Frontal cortex (tissue), 4 donors: ENCODE results near the gene AUH. TPM values are rescaled to one million over a fixed set of nuclear protein-coding genes. Genes with fewer than 3 reads are reported as not detected.

ENCODE experiments used
- DNase-seq, 2 donors: peaks; one replicate each; pipeline ENCODE4 v3.0.0; 2012; ENCODE audit warnings: low spot score in 2 of 2
- FAIRE-seq: peaks from 2 replicates; lab custom pipeline; 2012; peaks lifted over from hg19 to GRCh38; lab: Jason Lieb, UNC
- total RNA-seq: library from RNA; depleted of rRNA; stranded (reverse); fragments of >200 nt; gene quantifications from one replicate; pipeline ENCODE4 v1.2.3, GENCODE V29; 2014
- donor health status: control.
- donor health status: control.
- donor health status: control.

AUH gene
- total RNA-seq, 1 donor from 2014 or later = 20.0 TPM

DNA sequence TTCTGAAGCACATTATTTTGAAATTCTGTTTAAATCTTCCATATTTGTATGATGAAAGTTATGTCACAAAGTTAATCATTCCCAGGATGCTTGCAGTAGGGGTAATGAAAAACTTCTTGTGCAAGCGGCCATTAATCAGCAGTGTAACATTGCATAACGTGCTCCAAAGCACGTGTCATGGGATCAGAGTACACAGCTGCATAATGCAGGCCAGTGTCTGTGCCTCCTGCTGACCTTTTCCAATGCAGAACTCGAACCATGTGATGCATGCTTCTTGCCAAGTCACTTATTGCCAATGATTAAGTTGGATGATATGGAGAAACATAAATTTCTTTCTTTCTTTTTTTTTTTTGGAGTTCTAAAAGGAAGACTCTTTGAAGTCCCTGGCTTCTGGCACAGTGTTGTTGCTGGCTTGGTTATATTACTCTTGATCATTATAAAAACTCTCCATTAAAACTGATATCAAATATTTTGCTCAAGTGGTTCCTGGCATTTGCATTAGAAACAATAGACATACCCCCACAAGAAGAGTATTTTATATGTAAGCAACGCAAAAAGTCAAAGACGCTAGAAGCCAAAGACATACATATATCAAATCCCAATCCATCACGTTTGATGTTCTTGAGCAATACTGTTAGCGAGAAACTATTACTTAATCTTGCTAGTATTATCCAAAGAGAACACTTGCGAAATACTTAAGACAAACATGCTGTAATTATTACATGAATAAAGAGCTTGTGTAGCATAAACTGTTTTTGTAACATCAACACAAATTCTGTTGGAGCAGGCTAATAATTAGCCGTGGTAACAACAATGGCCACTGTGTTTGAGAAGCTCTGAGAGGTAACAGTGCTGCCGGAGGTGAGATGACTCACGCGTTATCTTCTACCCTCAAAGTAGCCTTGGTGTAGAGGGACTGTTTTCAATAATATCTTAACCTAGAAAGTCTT lies 164.2 kb downstream of the AUH start:
- FAIRE-seq (no peak), DNase-seq (no peak)

DNA sequence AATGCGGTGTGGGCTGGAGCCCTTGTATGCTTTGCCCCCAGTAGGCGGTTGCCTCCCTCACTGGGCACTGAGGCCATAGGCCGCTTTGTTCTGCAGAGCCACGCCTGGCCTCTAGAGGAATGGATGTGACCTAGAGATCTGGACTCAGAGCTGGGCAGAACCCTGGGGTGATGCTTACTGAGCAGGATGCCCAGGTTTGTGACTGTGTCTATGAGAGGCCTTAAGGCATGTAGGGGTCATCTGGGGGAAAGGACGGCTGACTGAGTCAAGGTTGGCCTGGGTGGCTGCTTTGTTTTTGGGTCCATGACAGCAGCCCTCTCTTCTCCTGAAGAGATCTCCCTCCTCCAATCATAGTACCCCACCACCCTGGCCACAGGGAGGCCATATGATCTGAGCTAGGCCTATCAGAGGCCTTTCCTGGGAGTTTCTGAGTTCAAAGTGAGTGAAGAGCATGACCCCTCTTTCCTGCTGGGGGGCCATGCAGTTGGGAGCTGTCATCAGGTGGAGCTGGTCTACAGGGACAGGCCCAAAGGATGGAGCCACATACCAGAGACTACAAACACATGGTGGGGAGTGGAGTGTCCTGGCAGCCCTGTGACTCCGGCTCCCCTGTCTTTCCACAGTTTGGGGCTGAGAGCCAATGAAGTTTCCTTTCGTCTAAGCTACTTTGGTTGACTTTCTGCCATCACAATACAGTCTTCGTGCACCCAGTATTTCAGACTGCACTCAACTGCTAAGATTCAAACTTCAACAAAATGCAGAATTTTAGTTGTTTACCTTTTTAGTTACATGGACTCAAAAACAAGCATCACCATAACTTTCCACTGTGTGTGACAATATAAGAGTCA lies 165.4 kb downstream of the AUH start:
- DNase-seq (no peak), FAIRE-seq (no peak)

DNA sequence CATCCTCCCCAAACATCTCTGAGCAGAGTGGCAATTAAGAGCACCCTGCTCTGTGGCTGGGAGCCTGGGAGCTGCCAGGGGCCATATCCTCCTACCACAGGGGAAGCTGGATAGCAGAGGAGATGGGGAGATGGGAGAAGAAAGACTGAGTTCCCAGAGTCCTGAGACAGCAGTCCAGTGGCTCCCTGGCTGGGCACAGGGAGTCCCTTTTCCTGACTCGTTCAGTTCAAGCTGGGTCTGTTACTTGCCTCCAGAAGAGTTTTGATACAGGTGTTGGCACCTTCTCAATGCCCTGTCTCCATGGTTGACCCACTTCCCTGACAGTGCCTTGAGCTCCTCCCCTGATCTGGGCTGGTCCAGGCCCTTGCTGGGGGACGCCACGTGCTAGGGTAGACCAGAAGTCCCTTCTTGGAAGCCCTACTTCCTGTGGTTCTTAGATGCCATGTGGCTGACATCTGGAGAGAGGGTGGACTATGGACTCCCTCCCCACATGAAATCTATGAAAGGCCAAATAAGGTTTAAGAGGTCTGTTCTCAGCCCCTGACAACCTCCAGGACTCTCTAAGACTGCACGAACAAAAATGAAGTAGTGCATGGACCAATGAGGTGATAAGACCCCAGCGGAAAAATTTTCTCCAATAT lies 166.2 kb downstream of the AUH start:
- DNase-seq (no peak), FAIRE-seq (no peak)

DNA sequence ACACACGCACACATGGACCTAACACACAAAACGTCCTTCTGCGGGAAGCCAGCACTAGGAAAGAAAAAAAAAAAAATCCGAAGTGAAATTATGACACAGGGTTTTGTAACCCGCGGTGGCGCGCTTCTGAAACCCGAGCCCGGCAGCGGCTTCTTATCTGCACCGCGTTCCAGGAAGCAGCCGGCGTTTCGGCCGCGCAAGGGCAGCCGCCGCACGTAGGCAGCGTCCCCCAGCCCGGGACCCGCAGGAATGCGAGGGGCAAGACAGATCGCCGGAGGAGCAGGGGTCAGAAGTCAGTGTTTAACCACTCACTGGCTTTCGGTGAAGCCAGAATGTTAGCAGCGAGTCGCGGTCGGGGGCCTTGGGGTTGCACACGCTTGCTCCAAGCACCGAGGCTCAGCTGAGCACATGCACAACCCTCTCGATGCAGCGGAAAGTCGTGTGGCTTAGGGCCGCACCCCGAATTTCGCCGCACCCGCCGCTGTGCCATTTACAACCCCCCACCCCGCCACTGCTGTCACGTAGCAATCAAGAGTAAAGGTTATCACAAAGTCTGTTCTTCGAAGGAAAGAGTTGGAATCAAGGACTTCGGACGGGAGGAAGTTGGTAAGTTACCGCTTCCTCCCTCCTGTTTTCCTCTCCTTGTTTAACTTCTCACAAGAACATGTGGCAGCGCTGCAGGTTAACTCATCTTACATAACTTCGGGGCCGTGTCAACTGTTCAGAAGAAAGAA lies 167.9 kb downstream of the AUH start:
- FAIRE-seq = no peak
- peak in 1 of 2 donors; percentile 53 for DNase-seq

DNA sequence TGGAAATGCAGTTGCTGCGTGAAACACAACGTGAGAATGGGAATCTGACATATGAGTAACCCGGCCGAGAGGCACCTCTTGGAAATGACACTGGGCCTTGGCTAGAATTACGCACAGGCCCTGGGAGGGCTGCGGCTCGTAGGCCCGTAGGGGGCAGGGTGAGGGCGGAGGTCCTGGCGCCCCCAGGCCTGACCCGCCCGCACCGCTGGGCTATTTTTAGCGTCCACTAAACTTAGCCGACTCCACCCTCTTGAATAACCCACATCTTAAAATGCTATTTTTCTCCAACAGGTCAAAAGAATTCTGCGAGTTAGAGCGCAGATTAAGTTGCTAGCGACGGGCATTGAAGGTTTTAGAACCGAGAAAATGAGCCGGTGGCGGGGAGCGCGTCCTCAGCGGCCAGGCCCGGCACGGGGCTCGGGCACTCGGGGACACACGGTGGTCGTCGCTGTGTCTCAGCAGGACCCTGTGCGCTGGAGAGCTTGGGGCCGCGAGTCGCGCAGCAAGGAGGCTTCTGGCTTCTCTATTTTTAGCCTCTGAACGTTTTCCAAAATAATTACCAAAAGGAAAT lies 168.5 kb downstream of the AUH start:
- DNase-seq (peak; percentile 49 to 80), FAIRE-seq (no peak)

DNA sequence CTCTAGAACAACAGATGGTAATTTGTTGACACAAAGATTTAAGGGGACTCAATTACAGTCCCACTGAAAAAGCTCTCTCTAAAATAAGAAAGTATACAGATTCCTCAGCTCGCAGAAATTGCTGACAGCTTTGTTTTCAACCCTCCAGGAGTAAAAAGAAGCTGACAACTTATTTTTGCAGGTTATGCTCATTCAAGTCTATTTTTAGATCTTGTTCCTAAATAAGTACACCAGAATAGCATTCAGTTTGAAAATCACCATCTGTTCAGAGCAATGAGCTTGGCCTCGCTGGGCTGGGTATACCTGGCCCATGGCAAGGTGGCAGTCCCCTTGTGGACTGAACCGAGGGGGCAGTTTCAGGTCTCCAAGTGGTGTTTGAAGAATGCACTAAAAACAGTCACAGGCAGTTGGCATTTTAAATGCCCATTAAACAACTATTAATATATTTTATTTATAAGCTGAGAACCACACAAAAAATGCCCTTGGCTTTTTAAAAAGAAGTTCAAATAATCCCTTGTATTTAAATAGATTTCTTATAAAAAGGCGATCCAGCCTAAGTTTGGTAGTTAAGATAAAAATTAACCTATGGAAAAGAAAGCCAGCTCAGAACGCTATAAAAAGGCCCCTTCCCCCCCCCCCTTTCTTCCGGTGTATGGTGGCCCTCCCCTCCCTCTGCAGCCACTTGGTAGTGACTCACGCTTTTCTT lies 169.2 kb downstream of the AUH start:
- FAIRE-seq = no peak

DNA sequence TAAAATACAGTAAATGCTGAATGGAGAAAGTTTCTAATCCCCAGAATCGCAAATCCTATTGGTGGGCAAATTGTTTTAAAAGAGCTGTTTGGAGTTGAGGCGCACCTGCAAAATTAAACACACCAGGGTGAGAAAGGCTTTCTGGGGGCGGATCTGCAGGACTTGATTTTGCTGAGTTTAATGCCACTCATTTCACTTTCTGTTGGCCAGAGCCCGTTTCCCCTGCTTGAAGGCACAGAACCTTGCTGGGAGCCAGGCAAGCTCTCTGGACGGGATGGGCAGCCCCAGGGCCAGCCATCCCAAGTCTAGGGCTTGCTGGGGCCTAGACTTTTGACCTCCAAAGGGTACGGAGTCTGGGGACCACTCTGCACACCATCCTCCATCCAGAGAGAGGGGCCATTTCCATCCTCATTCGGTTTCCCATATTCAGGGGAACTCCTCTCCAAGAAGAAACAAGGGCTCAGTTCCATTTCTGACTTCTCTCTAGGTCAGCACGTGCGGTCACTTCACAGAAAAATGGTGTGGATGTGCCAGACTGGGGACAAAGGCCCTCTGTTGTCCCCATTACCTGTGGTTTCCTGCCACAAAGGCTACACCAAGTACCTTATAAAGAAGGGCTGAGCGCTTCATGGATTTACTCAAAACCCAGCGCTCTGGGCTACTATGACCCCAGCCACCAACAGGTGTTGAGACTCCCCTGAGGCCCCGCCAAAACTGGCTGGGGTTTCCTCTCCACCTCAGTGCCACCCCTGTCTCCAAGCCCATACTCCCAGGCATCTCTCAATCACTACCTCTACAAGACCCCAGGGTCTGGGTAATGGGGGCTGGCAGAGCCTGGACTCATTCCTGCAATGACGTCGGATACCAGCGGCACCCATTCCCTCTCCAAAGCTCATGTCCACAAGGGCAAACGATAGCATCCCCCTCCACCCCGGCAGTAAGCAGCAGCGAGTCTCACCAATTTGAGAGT lies 170.0 kb downstream of the AUH start:
- no peak for DNase-seq
- FAIRE-seq = no peak

More for the DNA sequence above, 169.2 kb downstream of the AUH start:
- peak in 1 of 2 donors; percentile 29 for DNase-seq

DNA sequence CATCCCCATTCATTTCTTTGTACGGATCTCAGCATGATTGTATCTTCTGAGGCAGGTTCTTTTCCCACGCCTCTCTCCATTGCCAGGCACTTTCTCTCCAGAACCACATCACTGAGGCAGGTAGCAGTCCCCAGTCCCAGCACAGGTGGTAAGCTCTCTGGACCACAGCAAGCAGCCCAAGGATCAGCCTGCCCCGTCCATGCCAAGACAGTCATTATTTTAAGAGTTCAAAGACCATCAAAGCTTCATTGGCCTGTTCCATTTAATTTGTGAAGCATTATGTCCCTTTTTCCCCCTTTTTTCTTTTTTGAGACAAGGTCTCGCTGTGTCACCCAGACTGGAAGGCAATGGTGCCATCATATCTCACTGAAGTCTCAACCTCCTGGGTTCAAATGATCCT lies 171.7 kb downstream of the AUH start:
- FAIRE-seq (no peak), DNase-seq (no peak)

DNA sequence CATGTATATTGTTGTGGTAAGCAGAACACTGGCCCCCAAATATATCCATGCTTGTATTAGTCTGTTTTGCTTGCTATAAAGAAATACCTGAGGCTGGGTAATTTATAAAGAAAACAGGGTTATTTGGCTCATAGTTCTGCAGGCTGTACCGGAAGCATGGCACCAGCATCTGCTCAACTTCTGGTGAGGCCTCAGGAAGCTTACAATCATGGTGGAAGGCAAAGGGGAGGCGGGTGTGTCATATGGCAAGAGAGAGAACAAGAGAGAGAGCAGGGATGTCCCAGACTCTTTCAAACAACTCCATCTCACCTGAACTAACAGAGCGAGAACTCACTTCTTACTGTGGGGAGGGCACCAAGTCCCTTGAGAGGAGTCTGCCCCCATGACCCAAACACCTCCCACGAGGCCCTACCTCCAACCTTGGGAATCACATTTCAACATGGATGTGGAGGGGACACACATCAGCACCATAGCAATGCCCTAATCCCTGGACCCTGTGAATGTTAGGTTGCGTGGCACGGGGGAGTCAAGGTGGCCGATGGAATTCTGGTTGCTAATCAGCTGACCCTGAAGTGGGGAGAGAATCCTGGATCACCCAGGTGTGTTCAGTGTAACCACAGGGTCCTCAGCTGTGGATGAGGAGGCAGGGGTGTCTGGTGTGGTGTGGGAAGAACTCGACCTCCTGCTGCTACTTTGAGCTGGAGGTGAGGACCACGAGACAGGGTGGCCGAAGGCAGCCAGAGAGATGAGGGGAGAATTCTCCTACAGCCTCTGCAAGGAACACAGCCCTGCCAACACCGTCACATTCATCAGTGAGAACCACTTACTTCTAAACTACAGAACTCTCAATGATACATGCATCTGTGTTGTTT lies 172.8 kb downstream of the AUH start:
- FAIRE-seq (no peak), DNase-seq (no peak)

DNA sequence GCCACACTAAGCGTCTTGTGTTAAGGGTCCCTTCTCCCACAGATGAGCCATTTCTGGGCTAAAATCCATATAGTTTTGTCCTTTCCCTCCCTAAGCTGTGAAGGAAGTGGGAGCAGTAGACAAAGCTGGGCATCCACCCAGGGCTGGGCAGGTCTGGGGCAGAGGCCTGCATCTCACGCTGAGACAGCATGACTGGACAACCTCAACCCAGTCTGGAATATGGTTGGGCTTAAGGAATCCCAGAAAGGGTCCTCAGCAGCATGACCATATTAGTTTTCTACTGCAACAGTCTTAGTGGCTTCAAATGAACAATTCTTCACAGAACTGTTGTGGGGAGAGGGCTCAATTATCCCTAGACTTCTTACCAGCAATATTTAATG lies 173.8 kb downstream of the AUH start:
- FAIRE-seq = no peak
- no peak for DNase-seq

DNA sequence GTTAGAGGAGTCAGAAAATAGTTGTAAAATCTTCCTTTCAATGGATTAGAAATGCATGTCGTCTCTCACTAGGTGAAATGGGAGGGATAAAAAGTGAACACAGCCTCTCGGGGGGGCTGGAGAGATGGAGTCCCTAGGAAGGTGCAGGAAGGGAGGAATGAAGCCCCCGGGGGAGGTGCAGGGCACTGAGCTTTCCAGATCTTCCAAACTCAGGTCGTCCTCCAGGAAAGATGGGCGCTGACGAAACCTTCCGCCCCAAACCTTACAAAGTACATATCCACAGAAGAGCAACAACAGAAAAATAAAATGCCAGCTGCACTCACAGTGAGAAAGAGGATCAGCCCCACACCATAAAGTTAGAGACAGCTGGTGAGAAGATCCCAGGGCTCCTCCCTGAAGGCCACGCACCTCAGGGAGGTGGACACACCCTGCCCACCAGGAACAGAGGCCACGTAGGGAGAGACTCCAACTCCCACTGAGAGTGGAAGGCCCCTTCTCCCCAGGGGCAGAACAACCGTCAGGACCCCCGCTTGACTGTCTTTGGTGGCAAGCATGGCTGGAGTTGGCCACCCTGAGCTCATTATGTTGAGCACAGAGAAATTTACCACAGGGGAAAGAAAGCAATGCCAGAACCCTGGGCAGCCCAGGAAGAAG lies 174.3 kb downstream of the AUH start:
- DNase-seq (no peak), FAIRE-seq (no peak)

DNA sequence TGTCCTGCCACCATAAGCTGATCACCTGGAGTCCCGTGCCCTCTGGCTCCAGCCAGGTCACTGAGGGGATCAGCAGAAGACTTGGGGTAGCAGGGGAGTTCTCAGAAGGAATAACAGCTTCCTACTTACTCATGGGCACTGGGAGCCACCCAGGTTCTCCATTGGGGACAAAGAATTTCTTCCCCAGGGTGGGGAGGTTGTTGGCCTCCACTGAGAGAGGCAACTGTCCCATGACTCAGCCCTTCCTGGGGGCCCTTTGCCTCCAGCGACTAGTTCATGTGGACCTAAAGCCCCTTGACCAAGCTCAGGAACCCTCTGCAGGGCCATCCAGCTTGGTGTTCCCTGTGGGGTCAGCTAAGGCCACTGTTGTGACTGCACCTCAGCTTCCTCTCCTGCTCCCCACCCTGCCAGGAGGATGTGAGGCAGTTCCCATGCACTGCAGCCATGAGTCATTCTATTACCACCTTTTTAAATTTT lies 175.0 kb downstream of the AUH start:
- no peak for FAIRE-seq

DNA sequence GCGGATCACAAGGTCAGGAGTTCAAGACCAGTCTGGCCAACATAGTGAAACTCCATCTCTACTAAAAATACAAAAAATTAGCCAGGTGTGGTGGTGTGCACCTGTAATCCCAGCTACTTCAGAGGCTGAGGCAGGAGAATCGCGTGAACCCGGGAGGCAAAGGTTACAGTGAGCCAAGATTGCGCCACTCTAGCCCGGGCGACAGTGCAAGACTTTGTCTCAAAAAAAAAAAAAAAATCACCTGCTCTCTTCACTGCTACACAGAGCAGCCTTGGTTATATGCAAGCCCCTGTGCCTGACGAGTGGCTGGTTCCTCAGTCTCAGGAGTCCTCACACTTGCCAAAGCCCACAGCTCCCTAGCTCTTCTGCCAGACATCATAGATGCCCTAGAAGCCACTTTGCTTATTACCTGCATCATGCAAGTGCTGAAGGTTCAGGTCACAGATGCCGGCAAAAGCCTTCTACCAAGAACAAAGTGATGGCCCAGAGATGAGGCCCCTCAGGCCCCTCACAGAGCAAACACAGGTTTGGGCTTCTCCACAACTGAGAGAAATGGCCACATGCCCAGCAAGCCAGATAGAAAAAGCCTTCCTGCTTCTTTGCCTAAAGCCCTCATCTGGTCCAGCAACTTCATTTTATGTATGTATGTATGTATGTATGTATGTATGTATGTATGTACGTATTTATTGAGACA lies 176.4 kb downstream of the AUH start:
- no peak for FAIRE-seq
- no peak for DNase-seq

More for the DNA sequence above, 175.0 kb downstream of the AUH start:
- DNase-seq = peak in 1 of 2 donors; percentile 47

DNA sequence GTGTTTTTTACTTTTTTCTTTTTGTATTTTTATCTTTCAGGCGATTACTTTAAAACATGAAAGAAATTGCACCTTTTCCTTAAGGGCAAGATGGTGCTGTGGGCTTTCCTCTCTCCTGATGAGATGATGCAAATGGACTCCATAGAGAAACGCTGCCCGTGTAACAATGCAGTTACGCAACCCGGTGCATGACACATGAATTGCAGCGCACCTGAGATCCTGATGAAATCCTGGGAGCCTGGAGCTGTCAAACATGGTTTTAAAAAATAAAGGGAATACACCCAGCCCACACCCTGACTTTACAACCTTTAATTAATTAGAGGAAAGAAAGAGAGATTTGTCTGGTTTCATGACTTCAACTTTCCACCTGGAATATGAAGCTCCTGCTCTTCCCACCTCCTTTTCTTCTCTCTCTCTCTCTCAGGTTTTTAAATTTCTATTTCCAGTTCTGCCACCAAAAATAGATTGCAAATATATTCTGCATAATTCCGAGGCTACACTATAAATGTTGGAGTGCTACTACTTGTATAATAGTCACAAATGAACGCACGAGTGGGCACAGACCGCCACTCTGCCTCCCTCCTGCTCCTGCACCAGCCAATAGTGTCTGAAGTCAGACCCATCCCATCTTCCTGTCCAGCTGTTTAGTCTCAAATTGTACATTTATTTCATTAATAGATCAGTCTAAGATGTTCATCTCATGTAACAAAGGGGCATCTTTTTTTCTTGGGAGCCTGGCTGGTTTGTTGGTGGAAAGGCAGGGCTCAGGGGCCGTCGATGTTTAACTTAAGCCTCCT lies 179.1 kb downstream of the AUH start:
- DNase-seq (no peak), FAIRE-seq (no peak)

DNA sequence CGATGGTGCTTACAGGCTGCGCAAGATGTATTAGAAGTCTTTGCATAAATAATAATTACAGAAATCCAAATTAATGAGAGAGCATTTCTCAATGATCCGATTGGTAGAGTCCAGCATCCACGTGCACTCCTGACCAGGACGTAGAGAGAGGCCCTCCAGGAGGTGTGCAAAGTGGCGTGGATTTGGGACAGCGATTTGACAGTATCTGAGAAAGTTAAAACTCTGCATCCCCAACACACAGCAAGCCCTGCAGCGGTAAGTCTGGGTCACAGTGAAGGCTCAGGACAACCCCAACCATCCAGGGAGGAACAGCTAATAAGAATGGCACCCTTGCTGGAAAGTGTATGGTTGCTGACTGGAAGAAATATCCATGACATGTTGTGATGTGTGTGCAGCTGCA lies 180.2 kb downstream of the AUH start:
- FAIRE-seq (no peak), DNase-seq (no peak)
